K562 (cell line): ENCODE results near the gene RPTN. TPM values are rescaled to one million over a fixed set of nuclear protein-coding genes. Genes with fewer than 3 reads are reported as not detected.
A peak's percentile ranks its signal among the peaks of the same experiment; 100 is the strongest.

Experiments
- ATAC-seq: fragments of 200-7000 bp; cut with Tn5 transposase; 3 replicates; pipeline ENCODE4 v1.9.1; 2020; ENCODE audit warnings: moderate library complexity
- BruUV-seq: library from RNA; stranded (reverse); fragments of 400-500 nt; replicated peaks from 2 replicates; lab custom pipeline; 2021; lab: Mats Ljungman, UMichigan
- CTCF ChIA-PET: fragments of 300-600 bp; formaldehyde crosslinking; extraction: SDS; loops from one replicate; lab custom pipeline; 2021; ENCODE audit warnings: low intra/inter-chr PET ratio; lab: Yijun Ruan, JAX
- POLR2A ChIA-PET: fragments of 300-600, 350-650 bp; sonication (Branson Sonifier 250); formaldehyde crosslinking; extraction: SDS; loops from one replicate; lab custom pipeline; 2021; ENCODE audit warnings: antibody characterized with exemption, inconsistent platforms; lab: Yijun Ruan, JAX
- DNase-seq, 4 experiments: peaks; one replicate each; pipeline versions ENCODE4 v3.0.0 to v3.0.0-alpha.2; 2011 to 2018; ENCODE audit warnings: low spot score in 3 of 4, mixed read lengths in 3 of 4; ENCODE audit errors: extremely low read depth in 1 of 4
- FAIRE-seq: peaks from 2 replicates; lab custom pipeline; 2011; peaks lifted over from hg19 to GRCh38; lab: Jason Lieb, UNC
- H2AFZ ChIP-seq: 2 replicates; pipeline ENCODE4 v1.6.0; 2011; ENCODE audit warnings: low read depth, low read length, control low read depth, inconsistent platforms
- H3K27ac ChIP-seq: fragments of 200-600 bp; 3 replicates; pipeline ENCODE4 v1.8.0; 2011; ENCODE audit warnings: low read depth, mild to moderate bottlenecking, control low read depth, inconsistent platforms, low read length, moderate library complexity, mixed read lengths; ENCODE audit errors: extremely low read depth
- H3K27me3 ChIP-seq, 2 experiments: fragments of 300-600 bp in 1 of 2; 2 replicates in 1 of 2; 3 replicates in 1 of 2; pipeline versions ENCODE4 v1.6.0 to v1.8.0; 2011; ENCODE audit warnings: inconsistent platforms in 2 of 2, low read length in 2 of 2, mild to moderate bottlenecking in 1 of 2, mixed read lengths in 1 of 2, moderate library complexity in 1 of 2; ENCODE audit not compliant: control insufficient read depth in 2 of 2, insufficient read depth in 2 of 2
- H3K36me3 ChIP-seq: fragments of 300-600 bp; 3 replicates; pipeline ENCODE4 v1.8.0; 2011; ENCODE audit warnings: mild to moderate bottlenecking, low read length, inconsistent platforms; ENCODE audit not compliant: control insufficient read depth, insufficient read depth
- H3K4me1 ChIP-seq, 2 experiments: fragments of 200-600 bp in 1 of 2; replicated peaks in 1 of 2; 2 replicates in 1 of 2; 3 replicates in 1 of 2; pipeline versions ENCODE4 v1.5.1 to v1.8.0; 2011; ENCODE audit warnings: inconsistent platforms in 2 of 2, low read length in 2 of 2, mild to moderate bottlenecking in 1 of 2, mixed read lengths in 1 of 2, moderate library complexity in 1 of 2; ENCODE audit not compliant: control insufficient read depth in 2 of 2, insufficient read depth in 2 of 2
- H3K4me2 ChIP-seq: 2 replicates; pipeline ENCODE4 v1.6.1; 2011; ENCODE audit warnings: low read length, control low read depth, inconsistent platforms, mixed read lengths; ENCODE audit not compliant: insufficient read depth
- H3K4me3 ChIP-seq: fragments of 200-600 bp; sonication (generic), shearing (Covaris generic); 2 replicates; pipeline ENCODE4 v1.5.1; 2016; ENCODE audit warnings: control low read depth, inconsistent platforms
- H3K79me2 ChIP-seq: fragments of 200-600 bp; 3 replicates; pipeline ENCODE4 v1.8.0; 2011; ENCODE audit warnings: low read length, inconsistent platforms; ENCODE audit not compliant: control insufficient read depth, insufficient read depth
- H3K9ac ChIP-seq, 2 experiments: 2 replicates each; pipeline versions ENCODE4 v1.6.0 to v1.6.1; 2011; ENCODE audit warnings: low read depth in 2 of 2, low read length in 2 of 2, control low read depth in 1 of 2, inconsistent platforms in 1 of 2, mild to moderate bottlenecking in 1 of 2, mixed read lengths in 1 of 2; ENCODE audit not compliant: insufficient read depth in 1 of 2
- H3K9me1 ChIP-seq: one replicate; pipeline ENCODE4 v1.6.0; 2011; ENCODE audit warnings: inconsistent platforms, mild to moderate bottlenecking, low read length, moderate library complexity; ENCODE audit not compliant: control insufficient read depth, insufficient read depth
- H3K9me3 ChIP-seq: replicated peaks from 2 replicates; pipeline ENCODE4 v1.5.1; 2011; ENCODE audit warnings: low read depth, low read length, inconsistent platforms; ENCODE audit not compliant: control insufficient read depth, insufficient read depth
- H4K20me1 ChIP-seq: replicated peaks from 2 replicates; pipeline ENCODE4 v1.6.1; 2011; ENCODE audit warnings: low read length, inconsistent platforms, mixed read lengths; ENCODE audit not compliant: control insufficient read depth, insufficient read depth
- CTCF ChIP-seq, 3 experiments: IDR thresholded peaks in 2 of 3; conservative IDR thresholded peaks in 1 of 3; 2 replicates each; pipeline ENCODE4 v1.5.1; 2011 to 2012; ENCODE audit warnings: low read length in 3 of 3, mild to moderate bottlenecking in 3 of 3, control low read depth in 2 of 3, improper control_type of control experiment in 1 of 3, inconsistent platforms in 1 of 3, low read depth in 1 of 3, mixed read lengths in 1 of 3, moderate library complexity in 1 of 3; ENCODE audit not compliant: insufficient read depth in 2 of 3
- HOMEZ ChIP-seq: fragments of 250-450 bp; sonication (Bioruptor Pico); IDR thresholded peaks from 2 replicates; pipeline ENCODE4 v1.4.0; 2020; ENCODE audit warnings: mild to moderate bottlenecking, moderate library complexity
- IFI16 ChIP-seq: fragments of 250-450 bp; sonication (Bioruptor Pico); IDR thresholded peaks from 2 replicates; pipeline ENCODE4 v2.1.2; 2022; ENCODE audit warnings: mild to moderate bottlenecking, inconsistent platforms
- PATZ1 ChIP-seq: fragments of 250-450 bp; sonication (Bioruptor Pico); IDR thresholded peaks from 2 replicates; pipeline ENCODE4 v1.5.0; 2020; ENCODE audit warnings: mild to moderate bottlenecking, borderline replicate concordance
- SMAD1 ChIP-seq: fragments of 150-350 bp; IDR thresholded peaks from 2 replicates; pipeline ENCODE4 v1.6.1; 2014; ENCODE audit warnings: low read length, low read depth; ENCODE audit not compliant: partially characterized antibody
- SMC3 ChIP-seq: conservative IDR thresholded peaks from 2 replicates; pipeline ENCODE4 v1.6.1; 2011; ENCODE audit warnings: low read depth, low read length, improper control_type of control experiment; ENCODE audit not compliant: insufficient read depth
- ZBTB7A ChIP-seq: IDR thresholded peaks from 2 replicates; pipeline ENCODE4 v1.6.1; 2011; ENCODE audit warnings: low read depth, mild to moderate bottlenecking, low read length, moderate library complexity, borderline replicate concordance; ENCODE audit not compliant: control insufficient read depth
- ZNF232 ChIP-seq: sonication (generic); formaldehyde crosslinking; IDR thresholded peaks from 2 replicates; pipeline ENCODE4 v1.8.0; 2022; ENCODE audit warnings: mild to moderate bottlenecking, missing genetic modification reagents
- WGBS: fragments of 100-300 bp; shearing (Covaris generic); methylation state at CpG from one replicate; pipeline ENCODE4 v1.1.6; 2016; ENCODE audit warnings: low coverage, mixed read lengths; ENCODE audit not compliant: insufficient coverage; ENCODE audit errors: missing lambda C conversion rate; 5-methylcytosine and 5-hydroxymethylcytosine counted together
- in situ Hi-C: fragments of 300-500 bp; cut with MboI; formaldehyde crosslinking; loops from 4 replicates; pipeline ENCODE4 v1.15.0; 2018; ENCODE audit warnings: inconsistent platforms, mixed read lengths
- intact Hi-C: fragments of 100-400 bp; cut with micrococcal nuclease; formaldehyde crosslinking; loops from 2 replicates; pipeline ENCODE4 v1.14.2; 2022
- polyA plus RNA-seq, 8 experiments: library from polyadenylated mRNA; depleted of rRNA in 4 of 8; stranded (reverse) in 5 of 8; unstranded in 3 of 8; fragments of >200 nt; fragmentation: Nextera tagmentation in 2 of 8; fragmentation: Illumina TruSeq in 1 of 8; extraction: Ambion mirVana in 2 of 8; extraction: Trizol in 1 of 8; gene quantifications; 2 replicates each; pipeline versions ENCODE4 v1.2.1 to v1.2.3, GENCODE V29; 2011 to 2014; ENCODE audit warnings: inconsistent platforms in 1 of 8, missing spikeins in 1 of 8
- total RNA-seq, 7 experiments: library from RNA; depleted of rRNA in 6 of 7; stranded (reverse); fragments of >200 nt in 6 of 7; fragmentation: Illumina TruSeq in 2 of 7; extraction: Trizol in 2 of 7; gene quantifications; 2 replicates each; pipeline versions ENCODE4 v1.2.1 to v1.2.3, GENCODE V29; 2011 to 2021; ENCODE audit warnings: low replicate concordance in 1 of 7

The RPTN gene
- total and polyA plus RNA-seq, 9 of the 15 experiments (the other 6 are each of a cell fraction or from before 2014, with no cell fraction given) = not detected

GRCh38 chr1:152143150-152143887 is 15.7 kb downstream of the RPTN start (continued):
- no peak for TF ChIP-seq PATZ1 (CRISPR knock-in tag)

- ChIA-PET POLR2A (no interaction called here), CTCF (interaction anchor here (0.5 to 1.8 kb wide), 5 partner anchors 9 to 90 kb away, joined by 3 to 19 read pairs (median 5); no protein-coding TSS in a partner anchor)
- in situ Hi-C loops (no loop called here), intact Hi-C loops (loop anchor here (1.0 to 5.0 kb wide), 2 partner anchors 40 to 90 kb away; no protein-coding TSS in a partner anchor)
- no peaks in the 10 kb centered on the region for H3K9me1 ChIP-seq
- H3K4me1 ChIP-seq = no peaks in the 10 kb centered on the region
- no peak overlapping the region for H3K4me3 ChIP-seq
- H3K27ac ChIP-seq = no peak overlapping the region
- H3K9ac ChIP-seq = no peak overlapping the region
- BruUV-seq = no TSS peak
- WGBS = 0% methylated on average over 1 of the region's 1 CpG
- no peaks in the 10 kb centered on the region for H3K79me2 ChIP-seq
- H3K27me3 ChIP-seq = no peaks in the 10 kb centered on the region
- peak; percentile 15 to 59 (median 17) for DNase-seq
- H2AFZ ChIP-seq = no peak overlapping the region
- H3K36me3 ChIP-seq = no peaks in the 10 kb centered on the region
- FAIRE-seq = peak; percentile 55
- no peak overlapping the region for H3K4me2 ChIP-seq
- H4K20me1 ChIP-seq = no peaks in the 10 kb centered on the region
- peak; percentile 65; the same call in 2 of the 3 replicates for ATAC-seq
- no peaks in the 10 kb centered on the region for H3K9me3 ChIP-seq
- TF ChIP-seq CTCF (IDR thresholded peaks at IDR 0.05 in 2 of 3, conservative IDR thresholded peaks at IDR 0.05 in 1 of 3; ENCODE audit: insufficient read depth in 2 of 3, low read depth in 1 of 3, low read length in 3 of 3) = peak; percentile 64 to 82 (median 75)
- TF ChIP-seq SMC3 = peak; percentile 62
- no peak for TF ChIP-seq IFI16 (CRISPR knock-in tag)
- no peak for TF ChIP-seq ZBTB7A
- no peak for TF ChIP-seq HOMEZ (CRISPR knock-in tag)
- no peak for TF ChIP-seq SMAD1
- no peak for TF ChIP-seq ZNF232 (CRISPR knock-in tag)
Observed at GRCh38 chr1:152141971-152142584, 16.9 kb downstream of the RPTN start.
